NCI-H2227 (cell line): Measurements from ENCODE around the gene FAM47E.
A peak's percentile ranks its signal among the peaks of the same experiment; 100 is the strongest.

Experiments
- DNase-seq: peaks from one replicate; lab custom pipeline; 2025; ENCODE audit not compliant: unreplicated experiment; lab: John Stamatoyannopoulos, UW

FAM47E gene

GRCh38 chr4:76298227-76298626 lies 46.7 kb downstream of the FAM47E start:
- DNase-seq = no peak

- no peak for DNase-seq
Observed at GRCh38 chr4:76300012-76300411, 48.5 kb downstream of the FAM47E start.

- no peak for DNase-seq
Observed at GRCh38 chr4:76301068-76301774, 49.7 kb downstream of the FAM47E start.

- no peak for DNase-seq
Observed at GRCh38 chr4:76301775-76302162, 50.2 kb downstream of the FAM47E start.

GRCh38 chr4:76302826-76303438 lies 51.4 kb downstream of the FAM47E start:
- DNase-seq = no peak

- no peak for DNase-seq
Observed at GRCh38 chr4:76305033-76305687, 53.6 kb downstream of the FAM47E start.

GRCh38 chr4:76305971-76306881 lies 54.7 kb downstream of the FAM47E start, which contains the start of gene STBD1:
Gene STBD1, plus strand, starts transcription at chr4:76306733. Its CDS starts 37 bp downstream, at chr4:76306770.
- DNase-seq = peak; percentile 69

GRCh38 chr4:76306882-76307659 lies 55.5 kb downstream of the FAM47E start:
- peak; percentile 56 for DNase-seq

- no peak for DNase-seq
Observed at GRCh38 chr4:76307660-76308014, 56.1 kb downstream of the FAM47E start.

- DNase-seq = no peak
Observed at GRCh38 chr4:76308548-76308947, 57.0 kb downstream of the FAM47E start.

GRCh38 chr4:76309939-76310550 lies 58.5 kb downstream of the FAM47E start:
- no peak for DNase-seq

GRCh38 chr4:76310683-76311082 lies 59.2 kb downstream of the FAM47E start:
- DNase-seq = no peak

GRCh38 chr4:76311896-76312331 lies 60.4 kb downstream of the FAM47E start:
- no peak for DNase-seq

- DNase-seq = no peak
Observed at GRCh38 chr4:76312457-76312856, 60.9 kb downstream of the FAM47E start.

- no peak for DNase-seq
Observed at GRCh38 chr4:76313547-76313946, 62.0 kb downstream of the FAM47E start.

GRCh38 chr4:76315267-76315918 lies 63.9 kb downstream of the FAM47E start:
- no peak for DNase-seq

GRCh38 chr4:76316131-76316530 lies 64.6 kb downstream of the FAM47E start:
- no peak for DNase-seq

- DNase-seq = no peak
Observed at GRCh38 chr4:76322236-76322635, 70.7 kb downstream of the FAM47E start.

- no peak for DNase-seq
Observed at GRCh38 chr4:76325072-76325471, 73.6 kb downstream of the FAM47E start.
